K562 (cell line): ENCODE data around the gene PREB. TPM values are rescaled to one million over a fixed set of nuclear protein-coding genes. Genes with fewer than 3 reads are reported as not detected.
A peak's percentile ranks its signal among the peaks of the same experiment; 100 is the strongest.

ENCODE experiments used
- ATF7 ChIP-seq: fragments of 450-650 bp; IDR thresholded peaks from 2 replicates; pipeline ENCODE4 v1.7.1; 2014; ENCODE audit warnings: mild to moderate bottlenecking, moderate library complexity
- HDAC8 ChIP-seq: fragments of 450-650 bp; IDR thresholded peaks from 2 replicates; pipeline ENCODE4 v1.6.1; 2016; ENCODE audit warnings: mild to moderate bottlenecking, missing genetic modification characterization, moderate library complexity, missing compliant biosample characterization
- IFI16 ChIP-seq: fragments of 250-450 bp; sonication (Bioruptor Pico); IDR thresholded peaks from 2 replicates; pipeline ENCODE4 v2.1.2; 2022; ENCODE audit warnings: mild to moderate bottlenecking, inconsistent platforms
- MEF2A ChIP-seq: IDR thresholded peaks from 2 replicates; pipeline ENCODE4 v1.6.1; 2011; ENCODE audit warnings: low read depth, mild to moderate bottlenecking, low read length, moderate library complexity; ENCODE audit not compliant: control insufficient read depth
- RBM14 ChIP-seq: fragments of 200-400 bp; formaldehyde crosslinking; IDR thresholded peaks from 2 replicates; pipeline ENCODE4 v1.6.1; 2018; ENCODE audit warnings: low read depth, mild to moderate bottlenecking, low read length, moderate library complexity, borderline replicate concordance; ENCODE audit not compliant: insufficient read depth
- RHOXF2B ChIP-seq: fragments of 250-450 bp; sonication (Bioruptor Pico); conservative IDR thresholded peaks from 2 replicates; pipeline ENCODE4 v1.5.1; 2021
- ZNF143 ChIP-seq: sonication (generic); formaldehyde crosslinking; IDR thresholded peaks from 2 replicates; pipeline ENCODE4 v1.9.0; 2022; ENCODE audit warnings: mild to moderate bottlenecking, missing genetic modification reagents
- ZNF431 ChIP-seq: sonication (generic); formaldehyde crosslinking; IDR thresholded peaks from 2 replicates; pipeline ENCODE4 v1.8.0; 2022; ENCODE audit warnings: mild to moderate bottlenecking, missing genetic modification reagents
- ZNF586 ChIP-seq: fragments of 450-650 bp; formaldehyde crosslinking; conservative IDR thresholded peaks from 2 replicates; pipeline ENCODE4 v1.4.0; 2020; ENCODE audit warnings: mild to moderate bottlenecking, moderate library complexity
- polyA plus RNA-seq, 8 experiments: library from polyadenylated mRNA; depleted of rRNA in 4 of 8; stranded (reverse) in 5 of 8; unstranded in 3 of 8; fragments of >200 nt; fragmentation: Nextera tagmentation in 2 of 8; fragmentation: Illumina TruSeq in 1 of 8; extraction: Ambion mirVana in 2 of 8; extraction: Trizol in 1 of 8; gene quantifications; 2 replicates each; pipeline versions ENCODE4 v1.2.1 to v1.2.3, GENCODE V29; 2011 to 2014; ENCODE audit warnings: inconsistent platforms in 1 of 8, missing spikeins in 1 of 8
- total RNA-seq, 7 experiments: library from RNA; depleted of rRNA in 6 of 7; stranded (reverse); fragments of >200 nt in 6 of 7; fragmentation: Illumina TruSeq in 2 of 7; extraction: Trizol in 2 of 7; gene quantifications; 2 replicates each; pipeline versions ENCODE4 v1.2.1 to v1.2.3, GENCODE V29; 2011 to 2021; ENCODE audit warnings: low replicate concordance in 1 of 7
- TF ChIP-seq, protein P1 (sequence below), 2 experiments: fragments of 150-350 bp in 1 of 2; IDR thresholded peaks; 2 replicates each; pipeline ENCODE4 v1.6.1; 2012 to 2016; ENCODE audit warnings: low read depth in 2 of 2, low read length in 2 of 2, mild to moderate bottlenecking in 1 of 2, moderate library complexity in 1 of 2
- TF ChIP-seq, protein P2 (sequence below), 2 experiments: fragments of 450-650 bp; conservative IDR thresholded peaks; 2 replicates each; pipeline ENCODE4 v1.6.1; 2017; ENCODE audit warnings: mild to moderate bottlenecking in 2 of 2, moderate library complexity in 2 of 2
- TF ChIP-seq, protein P3 (sequence below): fragments of 250-450 bp; sonication (Bioruptor Pico); IDR thresholded peaks from 2 replicates; pipeline ENCODE4 v1.4.0; 2020
- TF ChIP-seq, protein P4 (sequence below): sonication (generic); formaldehyde crosslinking; IDR thresholded peaks from 2 replicates; pipeline ENCODE4 v1.9.0; 2022; ENCODE audit warnings: mild to moderate bottlenecking, missing genetic modification reagents
- TF ChIP-seq, protein P5 (sequence below): fragments of 250-450 bp; sonication (Bioruptor Pico); IDR thresholded peaks from 2 replicates; pipeline ENCODE4 v1.4.0; 2020; ENCODE audit warnings: borderline replicate concordance
- TF ChIP-seq, protein P6 (sequence below): fragments of 450-650 bp; IDR thresholded peaks from 2 replicates; pipeline ENCODE4 v1.6.1; 2017; ENCODE audit warnings: antibody characterized with exemption

PREB gene
- total and polyA plus RNA-seq, 9 of the 15 experiments (the other 6 are each of a cell fraction or from before 2014, with no cell fraction given), result 35.1 to 84.2 (median 67.2) TPM

DNA sequence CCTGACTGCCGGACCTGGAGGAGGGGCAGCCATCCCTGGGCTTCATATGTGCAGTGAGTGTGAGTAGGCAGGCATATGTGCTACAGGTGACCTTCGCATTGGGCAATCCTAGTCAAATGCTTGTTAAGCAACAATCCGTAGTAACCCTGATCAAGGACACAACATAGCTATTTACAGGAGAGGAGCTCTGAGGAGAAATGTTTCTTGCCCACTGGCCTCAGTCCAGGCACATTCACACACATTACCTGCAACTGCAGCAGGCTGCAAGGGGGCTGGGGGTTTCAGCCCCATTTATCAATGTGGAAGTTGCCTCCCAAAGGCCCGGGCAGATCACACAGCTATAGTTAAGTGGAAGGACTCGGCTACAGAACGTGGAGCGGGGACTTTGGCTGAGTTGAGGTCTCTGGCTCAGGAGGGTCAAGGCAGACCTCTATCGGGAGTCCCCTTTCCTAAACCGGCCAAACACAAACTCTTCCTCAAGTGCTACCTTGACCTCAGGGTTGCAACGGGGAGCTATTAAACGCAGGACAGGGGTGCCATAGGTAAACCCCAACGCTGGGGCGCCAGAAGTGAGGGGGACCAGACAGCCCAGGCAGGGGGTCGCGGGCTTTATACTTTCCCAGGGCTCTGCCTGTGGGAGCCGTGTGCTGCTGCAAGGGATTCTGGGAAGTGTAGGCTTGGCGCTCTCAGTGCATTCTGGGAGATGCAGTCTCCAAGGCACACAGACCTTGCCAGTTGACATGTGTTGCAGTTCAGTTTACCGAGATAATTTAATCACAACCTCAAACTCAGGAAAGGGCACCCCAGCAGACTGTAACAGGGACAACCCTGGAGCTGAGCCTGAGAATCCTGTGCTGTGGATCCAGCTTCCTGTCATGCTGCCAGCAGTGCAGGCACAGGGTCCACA lies 38.4 kb downstream of the PREB start (continued):
- TF ChIP-seq, protein P1, sequence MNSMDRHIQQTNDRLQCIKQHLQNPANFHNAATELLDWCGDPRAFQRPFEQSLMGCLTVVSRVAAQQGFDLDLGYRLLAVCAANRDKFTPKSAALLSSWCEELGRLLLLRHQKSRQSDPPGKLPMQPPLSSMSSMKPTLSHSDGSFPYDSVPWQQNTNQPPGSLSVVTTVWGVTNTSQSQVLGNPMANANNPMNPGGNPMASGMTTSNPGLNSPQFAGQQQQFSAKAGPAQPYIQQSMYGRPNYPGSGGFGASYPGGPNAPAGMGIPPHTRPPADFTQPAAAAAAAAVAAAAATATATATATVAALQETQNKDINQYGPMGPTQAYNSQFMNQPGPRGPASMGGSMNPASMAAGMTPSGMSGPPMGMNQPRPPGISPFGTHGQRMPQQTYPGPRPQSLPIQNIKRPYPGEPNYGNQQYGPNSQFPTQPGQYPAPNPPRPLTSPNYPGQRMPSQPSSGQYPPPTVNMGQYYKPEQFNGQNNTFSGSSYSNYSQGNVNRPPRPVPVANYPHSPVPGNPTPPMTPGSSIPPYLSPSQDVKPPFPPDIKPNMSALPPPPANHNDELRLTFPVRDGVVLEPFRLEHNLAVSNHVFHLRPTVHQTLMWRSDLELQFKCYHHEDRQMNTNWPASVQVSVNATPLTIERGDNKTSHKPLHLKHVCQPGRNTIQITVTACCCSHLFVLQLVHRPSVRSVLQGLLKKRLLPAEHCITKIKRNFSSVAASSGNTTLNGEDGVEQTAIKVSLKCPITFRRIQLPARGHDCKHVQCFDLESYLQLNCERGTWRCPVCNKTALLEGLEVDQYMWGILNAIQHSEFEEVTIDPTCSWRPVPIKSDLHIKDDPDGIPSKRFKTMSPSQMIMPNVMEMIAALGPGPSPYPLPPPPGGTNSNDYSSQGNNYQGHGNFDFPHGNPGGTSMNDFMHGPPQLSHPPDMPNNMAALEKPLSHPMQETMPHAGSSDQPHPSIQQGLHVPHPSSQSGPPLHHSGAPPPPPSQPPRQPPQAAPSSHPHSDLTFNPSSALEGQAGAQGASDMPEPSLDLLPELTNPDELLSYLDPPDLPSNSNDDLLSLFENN (IDR thresholded peaks at IDR 0.05; ENCODE audit: low read depth in 2 of 2, low read length in 2 of 2), result no peak
- TF ChIP-seq ZNF431, result no peak
- TF ChIP-seq, protein P2, sequence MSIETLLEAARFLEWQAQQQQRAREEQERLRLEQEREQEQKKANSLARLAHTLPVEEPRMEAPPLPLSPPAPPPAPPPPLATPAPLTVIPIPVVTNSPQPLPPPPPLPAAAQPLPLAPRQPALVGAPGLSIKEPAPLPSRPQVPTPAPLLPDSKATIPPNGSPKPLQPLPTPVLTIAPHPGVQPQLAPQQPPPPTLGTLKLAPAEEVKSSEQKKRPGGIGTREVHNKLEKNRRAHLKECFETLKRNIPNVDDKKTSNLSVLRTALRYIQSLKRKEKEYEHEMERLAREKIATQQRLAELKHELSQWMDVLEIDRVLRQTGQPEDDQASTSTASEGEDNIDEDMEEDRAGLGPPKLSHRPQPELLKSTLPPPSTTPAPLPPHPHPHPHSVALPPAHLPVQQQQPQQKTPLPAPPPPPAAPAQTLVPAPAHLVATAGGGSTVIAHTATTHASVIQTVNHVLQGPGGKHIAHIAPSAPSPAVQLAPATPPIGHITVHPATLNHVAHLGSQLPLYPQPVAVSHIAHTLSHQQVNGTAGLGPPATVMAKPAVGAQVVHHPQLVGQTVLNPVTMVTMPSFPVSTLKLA (conservative IDR thresholded peaks at IDR 0.05), result 0 out of 4 replicates have a peak, but pooled peaks of 1 of the 2 experiments have one; percentile 34
- TF ChIP-seq, protein P3, sequence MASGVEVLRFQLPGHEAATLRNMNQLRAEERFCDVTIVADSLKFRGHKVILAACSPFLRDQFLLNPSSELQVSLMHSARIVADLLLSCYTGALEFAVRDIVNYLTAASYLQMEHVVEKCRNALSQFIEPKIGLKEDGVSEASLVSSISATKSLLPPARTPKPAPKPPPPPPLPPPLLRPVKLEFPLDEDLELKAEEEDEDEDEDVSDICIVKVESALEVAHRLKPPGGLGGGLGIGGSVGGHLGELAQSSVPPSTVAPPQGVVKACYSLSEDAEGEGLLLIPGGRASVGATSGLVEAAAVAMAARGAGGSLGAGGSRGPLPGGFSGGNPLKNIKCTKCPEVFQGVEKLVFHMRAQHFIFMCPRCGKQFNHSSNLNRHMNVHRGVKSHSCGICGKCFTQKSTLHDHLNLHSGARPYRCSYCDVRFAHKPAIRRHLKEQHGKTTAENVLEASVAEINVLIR (CRISPR knock-in tag), result no peak
- no peak for TF ChIP-seq IFI16 (CRISPR knock-in tag)
- TF ChIP-seq, protein P4, sequence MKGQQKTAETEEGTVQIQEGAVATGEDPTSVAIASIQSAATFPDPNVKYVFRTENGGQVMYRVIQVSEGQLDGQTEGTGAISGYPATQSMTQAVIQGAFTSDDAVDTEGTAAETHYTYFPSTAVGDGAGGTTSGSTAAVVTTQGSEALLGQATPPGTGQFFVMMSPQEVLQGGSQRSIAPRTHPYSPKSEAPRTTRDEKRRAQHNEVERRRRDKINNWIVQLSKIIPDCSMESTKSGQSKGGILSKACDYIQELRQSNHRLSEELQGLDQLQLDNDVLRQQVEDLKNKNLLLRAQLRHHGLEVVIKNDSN (CRISPR knock-in tag), result no peak
- no peak for TF ChIP-seq ZNF586 (CRISPR knock-in tag)
- TF ChIP-seq, protein P5, sequence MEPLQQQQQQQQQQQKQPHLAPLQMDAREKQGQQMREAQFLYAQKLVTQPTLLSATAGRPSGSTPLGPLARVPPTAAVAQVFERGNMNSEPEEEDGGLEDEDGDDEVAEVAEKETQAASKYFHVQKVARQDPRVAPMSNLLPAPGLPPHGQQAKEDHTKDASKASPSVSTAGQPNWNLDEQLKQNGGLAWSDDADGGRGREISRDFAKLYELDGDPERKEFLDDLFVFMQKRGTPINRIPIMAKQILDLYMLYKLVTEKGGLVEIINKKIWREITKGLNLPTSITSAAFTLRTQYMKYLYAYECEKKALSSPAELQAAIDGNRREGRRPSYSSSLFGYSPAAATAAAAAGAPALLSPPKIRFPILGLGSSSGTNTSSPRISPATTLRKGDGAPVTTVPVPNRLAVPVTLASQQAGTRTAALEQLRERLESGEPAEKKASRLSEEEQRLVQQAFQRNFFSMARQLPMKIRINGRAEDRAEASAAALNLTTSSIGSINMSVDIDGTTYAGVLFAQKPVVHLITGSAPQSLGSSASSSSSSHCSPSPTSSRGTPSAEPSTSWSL (CRISPR knock-in tag), result no peak
- TF ChIP-seq, protein P6, sequence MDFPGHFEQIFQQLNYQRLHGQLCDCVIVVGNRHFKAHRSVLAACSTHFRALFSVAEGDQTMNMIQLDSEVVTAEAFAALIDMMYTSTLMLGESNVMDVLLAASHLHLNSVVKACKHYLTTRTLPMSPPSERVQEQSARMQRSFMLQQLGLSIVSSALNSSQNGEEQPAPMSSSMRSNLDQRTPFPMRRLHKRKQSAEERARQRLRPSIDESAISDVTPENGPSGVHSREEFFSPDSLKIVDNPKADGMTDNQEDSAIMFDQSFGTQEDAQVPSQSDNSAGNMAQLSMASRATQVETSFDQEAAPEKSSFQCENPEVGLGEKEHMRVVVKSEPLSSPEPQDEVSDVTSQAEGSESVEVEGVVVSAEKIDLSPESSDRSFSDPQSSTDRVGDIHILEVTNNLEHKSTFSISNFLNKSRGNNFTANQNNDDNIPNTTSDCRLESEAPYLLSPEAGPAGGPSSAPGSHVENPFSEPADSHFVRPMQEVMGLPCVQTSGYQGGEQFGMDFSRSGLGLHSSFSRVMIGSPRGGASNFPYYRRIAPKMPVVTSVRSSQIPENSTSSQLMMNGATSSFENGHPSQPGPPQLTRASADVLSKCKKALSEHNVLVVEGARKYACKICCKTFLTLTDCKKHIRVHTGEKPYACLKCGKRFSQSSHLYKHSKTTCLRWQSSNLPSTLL, result no peak
- TF ChIP-seq ATF7, result 0 out of 2 replicates have a peak, but pooled peaks have one; percentile 18
- TF ChIP-seq RHOXF2B (CRISPR knock-in tag), result no peak
- TF ChIP-seq ZNF143 (CRISPR knock-in tag), result peak; percentile 93
- no peak for TF ChIP-seq RBM14
- no peak for TF ChIP-seq MEF2A
- no peak for TF ChIP-seq HDAC8 (tag)
